Neuronal stem cell (in vitro differentiated cells): ENCODE results near the gene IFT81.

Experiments
- DNase-seq: peaks from one replicate; pipeline ENCODE4 v3.0.0-alpha.2; 2013; ENCODE audit warnings: low spot score
- H2AFZ ChIP-seq: one replicate; pipeline ENCODE4 v1.6.1; 2013; ENCODE audit warnings: mild to moderate bottlenecking, low read length, inconsistent platforms
- H2AK5ac ChIP-seq: 2 replicates; pipeline ENCODE4 v1.6.1; 2013; ENCODE audit warnings: low read depth, mild to moderate bottlenecking, inconsistent platforms, low read length, moderate library complexity, mixed read lengths
- H2BK120ac ChIP-seq: 2 replicates; pipeline ENCODE4 v1.6.1; 2013; ENCODE audit warnings: low read depth, mild to moderate bottlenecking, inconsistent platforms, low read length, moderate library complexity, mixed read lengths
- H2BK12ac ChIP-seq: one replicate; pipeline ENCODE4 v1.6.1; 2013; ENCODE audit warnings: low read length, inconsistent platforms
- H2BK15ac ChIP-seq: 2 replicates; pipeline ENCODE4 v1.6.1; 2013; ENCODE audit warnings: mild to moderate bottlenecking, low read length, inconsistent platforms, mixed read lengths
- H2BK5ac ChIP-seq: one replicate; pipeline ENCODE4 v1.6.1; 2013; ENCODE audit warnings: inconsistent platforms, mild to moderate bottlenecking, low read length, moderate library complexity
- H3K14ac ChIP-seq: one replicate; pipeline ENCODE4 v1.6.1; 2013; ENCODE audit warnings: low read length, inconsistent platforms
- H3K18ac ChIP-seq: 2 replicates; pipeline ENCODE4 v1.6.1; 2013; ENCODE audit warnings: low read length, inconsistent platforms
- H3K23ac ChIP-seq: 2 replicates; pipeline ENCODE4 v1.6.1; 2013; ENCODE audit warnings: low read depth, mild to moderate bottlenecking, mixed read lengths, low read length, inconsistent platforms; ENCODE audit not compliant: poor library complexity
- H3K27ac ChIP-seq: replicated peaks from 3 replicates; pipeline ENCODE4 v1.5.1; 2013; ENCODE audit warnings: low read length, inconsistent platforms
- H3K27me3 ChIP-seq, 3 experiments: 2 replicates each; pipeline ENCODE4 v1.6.1; 2013; ENCODE audit warnings: low read length in 3 of 3, mild to moderate bottlenecking in 2 of 3, inconsistent platforms in 1 of 3, low read depth in 1 of 3, mixed read lengths in 1 of 3, moderate library complexity in 1 of 3; ENCODE audit not compliant: control insufficient read depth in 3 of 3, insufficient read depth in 3 of 3
- H3K36me3 ChIP-seq, 2 donors: replicated peaks in 1 of 2; 2 replicates each; pipeline ENCODE4 v1.6.1; 2013; ENCODE audit warnings: low read length in 2 of 2; ENCODE audit not compliant: control insufficient read depth in 2 of 2, insufficient read depth in 2 of 2
- H3K4ac ChIP-seq: 2 replicates; pipeline ENCODE4 v1.6.1; 2013; ENCODE audit warnings: inconsistent platforms, mild to moderate bottlenecking, low read length, moderate library complexity
- H3K4me1 ChIP-seq, 2 donors: 1 replicate in 1 of 2; 2 replicates in 1 of 2; pipeline ENCODE4 v1.6.1; 2013; ENCODE audit warnings: low read length in 2 of 2, low read depth in 1 of 2; ENCODE audit not compliant: control insufficient read depth in 2 of 2, insufficient read depth in 1 of 2
- H3K4me2 ChIP-seq: one replicate; pipeline ENCODE4 v1.6.1; 2013; ENCODE audit warnings: mild to moderate bottlenecking, low read length, inconsistent platforms; ENCODE audit not compliant: insufficient read depth, poor library complexity, severe bottlenecking
- H3K4me3 ChIP-seq, 2 donors: 2 replicates each; pipeline ENCODE4 v1.5.1; 2013; ENCODE audit warnings: low read length in 2 of 2, mild to moderate bottlenecking in 2 of 2, inconsistent platforms in 1 of 2, moderate library complexity in 1 of 2
- H3K79me1 ChIP-seq: one replicate; pipeline ENCODE4 v1.6.1; 2013; ENCODE audit warnings: low read depth, mild to moderate bottlenecking, inconsistent platforms, low read length, moderate library complexity
- H3K9ac ChIP-seq: one replicate; pipeline ENCODE4 v1.6.1; 2013; ENCODE audit warnings: mild to moderate bottlenecking, low read depth, low read length, inconsistent platforms; ENCODE audit not compliant: poor library complexity
- H3K9me3 ChIP-seq, 2 donors: replicated peaks in 1 of 2; 2 replicates each; pipeline versions ENCODE3 to v1.6.1; 2013; ENCODE audit warnings: low read length in 2 of 2, mild to moderate bottlenecking in 2 of 2, inconsistent platforms in 1 of 2, low read depth in 1 of 2, mixed read lengths in 1 of 2, moderate library complexity in 1 of 2; ENCODE audit not compliant: control insufficient read depth in 2 of 2, insufficient read depth in 1 of 2
- H4K8ac ChIP-seq: one replicate; pipeline ENCODE4 v1.6.1; 2013; ENCODE audit warnings: low read depth, mild to moderate bottlenecking, inconsistent platforms, low read length, moderate library complexity
- H4K91ac ChIP-seq: one replicate; pipeline ENCODE4 v1.6.1; 2013; ENCODE audit warnings: low read length, low read depth, mild to moderate bottlenecking, inconsistent platforms; ENCODE audit not compliant: poor library complexity
- WGBS, 2 donors: extraction: QIAGEN DNeasy Blood & Tissue Kit; methylation state at CpG; one replicate each; pipeline ENCODE4 v1.1.7; 2013; ENCODE audit warnings: missing lambda C conversion rate in 2 of 2, mixed read lengths in 1 of 2; ENCODE audit not compliant: insufficient read length in 2 of 2, insufficient replicate concordance in 1 of 2; ENCODE audit errors: extremely low coverage in 2 of 2; 5-methylcytosine and 5-hydroxymethylcytosine counted together

The IFT81 gene

DNA sequence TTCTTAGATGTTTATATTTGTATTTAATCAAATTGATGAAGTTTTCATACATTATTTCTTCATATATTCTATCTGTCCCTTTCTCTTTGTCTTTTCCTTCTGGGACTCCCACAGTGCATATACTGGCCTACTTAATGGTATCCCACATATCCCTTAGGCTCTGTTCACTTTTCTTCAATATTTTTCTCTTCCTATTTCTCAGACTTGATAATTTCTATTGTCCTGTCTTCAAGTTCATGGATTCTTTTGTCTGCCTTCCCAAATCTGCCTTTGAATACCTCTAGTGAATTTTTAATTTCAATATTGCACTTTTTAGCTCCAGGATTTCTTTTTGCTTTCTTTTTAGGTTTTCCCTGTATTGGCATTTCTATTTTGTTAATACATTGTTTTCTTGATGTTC lies 33.4 kb downstream of the IFT81 start:
- Histone ChIP-seq H3K23ac (no peak overlapping the region), H2AFZ (no peak overlapping the region), H4K91ac (no peak overlapping the region), H2BK15ac (no peak overlapping the region), H3K4me1 (peaks cover 0 to 10% of the 10 kb centered on the region in 2 donors), H2BK120ac (no peak overlapping the region), H3K36me3 (peaks cover 7 to 96% of the 10 kb centered on the region in 2 donors), H3K9me3 (peaks cover 0 to 40% of the 10 kb centered on the region in 2 donors), H2BK12ac (no peak overlapping the region), H3K4me3 (no peak overlapping the region), H3K4me2 (no peak overlapping the region), H2BK5ac (no peak overlapping the region), H3K27me3 (no peaks in the 10 kb centered on the region), H4K8ac (no peak overlapping the region), H3K9ac (no peak overlapping the region), H3K14ac (no peak overlapping the region), H3K27ac (no peak overlapping the region), H2AK5ac (no peak overlapping the region), H3K79me1 (no peaks in the 10 kb centered on the region), H3K18ac (no peak overlapping the region), H3K4ac (no peak overlapping the region)
- DNase-seq: no peak

DNA sequence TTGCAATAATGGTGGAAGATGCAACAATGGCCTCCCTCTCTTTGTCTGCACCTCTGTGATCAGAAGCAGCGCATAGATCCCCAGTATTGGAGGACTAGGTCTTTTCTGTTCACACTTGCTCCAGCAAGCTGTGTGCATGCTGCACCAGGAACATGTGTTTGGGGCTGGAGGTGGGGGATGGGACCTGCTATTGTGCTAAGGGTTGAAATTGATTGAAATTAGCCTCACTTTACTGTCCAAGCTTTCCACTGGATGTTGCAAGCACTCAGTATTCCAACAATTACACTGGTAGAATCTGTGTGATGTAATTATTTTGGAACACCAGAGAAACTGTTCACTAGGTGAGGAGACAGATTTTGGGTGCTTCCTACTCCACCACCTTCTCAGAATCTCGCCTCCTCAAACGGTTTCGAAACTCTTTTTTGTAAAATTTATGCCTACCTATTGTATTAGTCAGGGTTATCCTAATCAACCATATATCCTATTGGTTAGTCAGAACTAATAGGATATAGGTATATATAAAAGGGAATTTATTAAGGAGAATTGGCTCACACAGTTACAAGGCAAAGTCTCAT lies 35.6 kb downstream of the IFT81 start:
- H2BK5ac ChIP-seq: no peak overlapping the region
- no peak overlapping the region for H2AFZ ChIP-seq
- no peak overlapping the region for H2AK5ac ChIP-seq
- H2BK120ac ChIP-seq: no peak overlapping the region
- H3K36me3 ChIP-seq: peaks cover 6 to 97% of the 10 kb centered on the region in 2 donors
- H3K4me2 ChIP-seq: no peak overlapping the region
- H2BK12ac ChIP-seq: no peak overlapping the region
- peaks cover 0 to 10% of the 10 kb centered on the region in 2 donors for H3K4me1 ChIP-seq
- H3K27me3 ChIP-seq: no peaks in the 10 kb centered on the region
- H3K4me3 ChIP-seq: no peak overlapping the region
- no CpG with 5 or more reads among the region's 4 CpGs for WGBS, 2 donors
- no peak overlapping the region for H3K27ac ChIP-seq
- no peak overlapping the region for H4K91ac ChIP-seq
- H3K18ac ChIP-seq: no peak overlapping the region
- no peak overlapping the region for H3K9ac ChIP-seq
- H4K8ac ChIP-seq: peak overlapping the region; percentile 93
- H2BK15ac ChIP-seq: no peak overlapping the region
- DNase-seq: no peak
- H3K14ac ChIP-seq: no peak overlapping the region
- H3K4ac ChIP-seq: no peak overlapping the region
- no peaks in the 10 kb centered on the region for H3K79me1 ChIP-seq
- H3K23ac ChIP-seq: no peak overlapping the region
- peaks cover 0 to 36% of the 10 kb centered on the region in 2 donors for H3K9me3 ChIP-seq

DNA sequence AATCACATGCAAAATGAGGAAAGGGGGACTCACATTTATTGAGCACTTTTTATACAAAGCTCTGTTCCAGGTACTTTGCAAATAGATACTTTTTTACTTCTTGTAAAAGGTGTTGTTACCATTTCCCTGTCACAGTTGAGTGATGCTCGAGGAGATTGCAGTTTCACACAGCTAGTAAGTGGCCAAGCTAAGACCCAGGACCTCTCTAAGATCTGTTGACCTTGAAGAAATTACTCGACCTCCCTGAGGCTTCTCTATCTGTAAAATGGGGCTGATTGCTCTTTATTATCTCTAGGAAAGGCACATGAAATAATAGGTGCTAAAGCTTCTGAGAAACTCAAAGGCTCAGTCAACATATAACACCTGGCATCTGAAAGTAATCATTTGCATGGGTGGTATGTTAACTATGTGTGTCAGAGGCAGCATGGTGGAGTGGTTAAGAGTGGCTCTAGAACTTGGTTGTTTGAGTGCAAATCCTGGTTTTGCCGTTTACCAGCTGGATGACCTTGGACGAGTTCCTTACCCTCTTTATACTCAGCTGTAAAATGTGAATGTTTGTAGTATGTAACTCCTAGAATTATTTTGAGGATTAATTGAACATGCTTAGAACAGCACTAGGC lies 41.5 kb downstream of the IFT81 start:
- Histone ChIP-seq H3K4ac (no peak overlapping the region), H2BK15ac (no peak overlapping the region), H3K23ac (no peak overlapping the region), H3K9me3 (peaks cover 0 to 11% of the 10 kb centered on the region in 2 donors), H2BK5ac (no peak overlapping the region), H4K8ac (no peak overlapping the region), H3K36me3 (peaks cover 7 to 94% of the 10 kb centered on the region in 2 donors), H3K27me3 (no peaks in the 10 kb centered on the region), H2BK120ac (no peak overlapping the region), H3K14ac (no peak overlapping the region), H2BK12ac (no peak overlapping the region), H3K4me2 (no peak overlapping the region), H3K18ac (no peak overlapping the region), H2AFZ (no peak overlapping the region), H3K4me1 (no peaks in the 10 kb centered on the region), H3K27ac (no peak overlapping the region), H4K91ac (no peak overlapping the region), H3K9ac (no peak overlapping the region), H2AK5ac (no peak overlapping the region), H3K4me3 (no peak overlapping the region), H3K79me1 (no peaks in the 10 kb centered on the region)
- no peak for DNase-seq
- no CpG with 5 or more reads among the region's 4 CpGs for WGBS, 2 donors

DNA sequence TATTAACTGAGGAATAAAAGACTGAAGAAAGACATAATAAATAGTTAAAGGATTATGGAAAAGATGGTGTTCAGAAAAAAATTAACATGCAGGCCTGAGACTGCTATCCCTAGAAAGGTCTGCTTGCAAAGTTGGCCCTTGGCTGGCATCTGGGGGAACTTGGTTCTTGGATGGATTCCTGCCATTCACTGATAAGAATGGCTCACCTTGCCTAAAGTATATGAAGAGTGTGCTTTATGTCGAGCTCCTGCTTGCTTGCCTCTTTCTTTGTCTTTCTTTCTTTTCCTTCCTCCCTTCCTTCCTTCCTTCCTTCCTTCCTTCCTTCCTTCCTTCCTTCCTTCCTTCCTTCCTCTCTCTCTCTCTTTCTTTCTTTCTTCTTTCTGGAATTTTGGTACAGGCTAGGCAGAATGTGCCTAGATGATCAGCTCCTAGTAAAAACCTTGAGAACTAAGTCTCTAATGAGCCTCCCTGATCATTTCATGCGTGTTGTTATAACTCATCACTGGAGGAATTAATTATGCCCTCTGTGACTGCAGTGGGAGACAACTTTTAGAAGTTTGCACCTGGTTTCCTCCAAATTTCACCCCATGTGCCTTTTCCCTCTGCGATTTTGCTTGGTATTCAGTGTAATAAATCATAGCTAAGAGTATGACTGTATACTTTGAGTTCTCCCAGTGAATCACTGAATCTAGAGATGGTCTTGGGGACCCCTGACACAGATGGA lies 44.7 kb downstream of the IFT81 start:
- Histone ChIP-seq H4K8ac (no peak overlapping the region), H3K4me1 (no peaks in the 10 kb centered on the region), H3K14ac (no peak overlapping the region), H3K18ac (no peak overlapping the region), H3K23ac (no peak overlapping the region), H3K4me2 (no peak overlapping the region), H3K9me3 (peaks cover 2 to 16% of the 10 kb centered on the region in 2 donors), H4K91ac (no peak overlapping the region), H2AFZ (no peak overlapping the region), H2AK5ac (no peak overlapping the region), H3K79me1 (no peaks in the 10 kb centered on the region), H3K36me3 (peaks cover 7 to 75% of the 10 kb centered on the region in 2 donors), H2BK12ac (no peak overlapping the region), H3K9ac (no peak overlapping the region), H2BK15ac (no peak overlapping the region), H3K4me3 (no peak overlapping the region), H3K27ac (no peak overlapping the region), H3K27me3 (no peaks in the 10 kb centered on the region), H2BK5ac (no peak overlapping the region), H2BK120ac (no peak overlapping the region), H3K4ac (no peak overlapping the region)
- no CpG with 5 or more reads among the region's 3 CpGs for WGBS, 2 donors
- DNase-seq: no peak
